ENCODE data around the gene RASAL3.
"Not testable (repeated sequence)": the region's sequence is repeated elsewhere in the genome, so short reads cannot be mapped to it uniquely, and the experiment has no call there.

DNA sequence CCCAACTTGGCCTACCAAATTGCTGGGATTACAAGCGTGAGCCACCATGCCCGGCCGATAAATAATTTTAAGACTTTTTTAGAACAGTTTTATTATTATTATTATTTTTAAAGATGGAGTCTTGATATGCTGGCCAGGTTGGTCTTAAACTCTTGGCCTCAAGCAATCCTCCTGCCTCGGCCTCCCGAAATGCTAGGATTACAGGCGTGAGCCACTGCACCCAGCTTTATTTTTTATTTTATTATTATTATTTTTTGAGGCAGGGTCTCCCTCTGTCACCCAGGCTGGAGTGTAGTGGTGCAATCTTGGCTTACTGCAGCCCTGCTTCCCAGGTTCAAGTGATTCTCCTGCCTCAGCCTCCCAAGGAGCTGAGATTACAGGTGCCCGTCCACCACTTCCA is 16.7 kb upstream of the RASAL3 start:
- TF ChIP-seq, protein P1, sequence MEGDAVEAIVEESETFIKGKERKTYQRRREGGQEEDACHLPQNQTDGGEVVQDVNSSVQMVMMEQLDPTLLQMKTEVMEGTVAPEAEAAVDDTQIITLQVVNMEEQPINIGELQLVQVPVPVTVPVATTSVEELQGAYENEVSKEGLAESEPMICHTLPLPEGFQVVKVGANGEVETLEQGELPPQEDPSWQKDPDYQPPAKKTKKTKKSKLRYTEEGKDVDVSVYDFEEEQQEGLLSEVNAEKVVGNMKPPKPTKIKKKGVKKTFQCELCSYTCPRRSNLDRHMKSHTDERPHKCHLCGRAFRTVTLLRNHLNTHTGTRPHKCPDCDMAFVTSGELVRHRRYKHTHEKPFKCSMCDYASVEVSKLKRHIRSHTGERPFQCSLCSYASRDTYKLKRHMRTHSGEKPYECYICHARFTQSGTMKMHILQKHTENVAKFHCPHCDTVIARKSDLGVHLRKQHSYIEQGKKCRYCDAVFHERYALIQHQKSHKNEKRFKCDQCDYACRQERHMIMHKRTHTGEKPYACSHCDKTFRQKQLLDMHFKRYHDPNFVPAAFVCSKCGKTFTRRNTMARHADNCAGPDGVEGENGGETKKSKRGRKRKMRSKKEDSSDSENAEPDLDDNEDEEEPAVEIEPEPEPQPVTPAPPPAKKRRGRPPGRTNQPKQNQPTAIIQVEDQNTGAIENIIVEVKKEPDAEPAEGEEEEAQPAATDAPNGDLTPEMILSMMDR (IDR thresholded peaks at IDR 0.05), result not testable (repeated sequence)
- TF ChIP-seq POLR2A (IDR thresholded peaks at IDR 0.05), result not testable (repeated sequence)
